NCI-H146 treated with DMSO at 0.1 percent for 48 hours (cell line): ENCODE data around the gene CT45A9.
"Not testable (repeated sequence)": the region's sequence is repeated elsewhere in the genome, so short reads cannot be mapped to it uniquely, and the experiment has no call there.

Experiments
- DNase-seq: peaks from one replicate; lab custom pipeline; 2025; ENCODE audit not compliant: unreplicated experiment; lab: John Stamatoyannopoulos, UW

CT45A9 gene

GRCh38 chrX:135871712-135872111 is at the start of gene CT45A9:
CT45A9 (minus strand) TSS chrX:135871812; CDS start chrX:135868061, 3,751 bp downstream.
- DNase-seq = not testable (repeated sequence)

GRCh38 chrX:135920516-135920915 is 48.9 kb upstream of the CT45A9 start:
- DNase-seq = not testable (repeated sequence)

GRCh38 chrX:135914404-135914803 is 42.8 kb upstream of the CT45A9 start:
- DNase-seq = no peak

GRCh38 chrX:135910251-135910650 is 38.6 kb upstream of the CT45A9 start:
- DNase-seq = no peak

GRCh38 chrX:135893294-135893817 is 21.7 kb upstream of the CT45A9 start, which contains the start of the genes CT45A10 and SAGE1:
CT45A10 (minus strand) TSS chrX:135893444; CDS start chrX:135885344, 8,100 bp downstream.
SAGE1 (plus strand) TSS chrX:135893716; CDS start chrX:135896243, 2,527 bp downstream.
- peak; percentile 2 for DNase-seq

- no peak for DNase-seq
These were observed 21.2 kb upstream of the CT45A9 start for GRCh38 chrX:135892781-135893180.

- DNase-seq = no peak
These were observed 18.5 kb upstream of the CT45A9 start for GRCh38 chrX:135890087-135890585.

- DNase-seq = not testable (repeated sequence)
These were observed 17.4 kb upstream of the CT45A9 start for GRCh38 chrX:135888976-135889375.

- not testable (repeated sequence) for DNase-seq
These were observed 16.6 kb upstream of the CT45A9 start for GRCh38 chrX:135888230-135888629.

- not testable (repeated sequence) for DNase-seq
These were observed 11.1 kb upstream of the CT45A9 start for GRCh38 chrX:135882741-135883140.

GRCh38 chrX:135854438-135854837 is 17.2 kb downstream of the CT45A9 start, which contains the start of gene CT45A8:
CT45A8 (minus strand) TSS chrX:135854538; CDS start chrX:135850783, 3,755 bp downstream.
- DNase-seq = not testable (repeated sequence)

GRCh38 chrX:135837180-135837579 is 34.4 kb downstream of the CT45A9 start, which contains the start of gene CT45A7:
CT45A7 (minus strand) TSS chrX:135837280; CDS start chrX:135833533, 3,747 bp downstream.
- not testable (repeated sequence) for DNase-seq

GRCh38 chrX:135819912-135820311 is 51.7 kb downstream of the CT45A9 start, which contains the start of gene CT45A2:
CT45A2 (minus strand) TSS chrX:135820012; CDS start chrX:135816265, 3,747 bp downstream.
- not testable (repeated sequence) for DNase-seq
